Effector CD8-positive, alpha-beta T cell (primary cell): ENCODE measurements around the gene CPXM2.

Source experiments
- DNase-seq: peaks from one replicate; lab custom pipeline; 2025; lab: John Stamatoyannopoulos, UW

CPXM2 gene

DNA sequence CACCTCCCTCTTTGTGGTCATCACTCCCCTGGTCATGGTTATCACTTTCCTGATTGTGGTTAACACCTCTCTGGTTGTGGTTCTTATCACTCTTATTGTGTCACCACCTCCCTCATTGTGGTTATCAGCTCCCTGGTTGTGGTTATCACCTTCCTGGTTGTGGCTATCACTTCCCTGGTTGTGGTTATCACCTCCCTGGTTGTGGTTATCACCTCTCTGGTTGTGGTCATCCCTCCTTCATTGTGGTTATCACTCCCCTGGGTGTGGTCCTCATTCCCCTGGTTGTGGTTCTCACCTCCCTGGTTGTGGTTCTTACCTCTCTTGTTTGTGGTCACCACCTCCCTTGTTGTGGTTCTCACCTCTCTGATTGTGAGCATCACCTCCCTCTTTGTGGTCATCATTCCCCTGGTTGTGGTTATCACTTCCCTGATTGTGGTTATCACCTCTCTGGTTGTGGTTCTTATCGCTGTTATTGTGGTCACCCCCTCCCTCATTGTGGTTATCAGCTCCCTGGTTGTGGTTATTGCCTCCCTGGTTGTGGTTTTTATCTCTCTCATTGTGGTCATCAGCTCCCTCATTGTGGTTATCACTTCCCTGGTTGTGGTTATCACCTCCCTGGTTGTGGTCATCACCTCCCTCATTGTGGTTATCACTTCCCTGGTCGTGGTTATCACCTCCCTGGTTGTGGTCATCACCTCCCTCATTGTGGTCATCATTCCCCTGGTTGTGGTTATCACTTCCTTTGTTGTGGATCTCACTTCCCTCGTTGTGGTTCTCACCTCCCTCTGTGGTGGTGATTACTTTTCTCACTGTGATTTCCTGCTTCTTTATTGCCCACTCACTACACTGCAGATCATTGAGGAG, 118.7 kb downstream of the CPXM2 start:
- no peak for DNase-seq

DNA sequence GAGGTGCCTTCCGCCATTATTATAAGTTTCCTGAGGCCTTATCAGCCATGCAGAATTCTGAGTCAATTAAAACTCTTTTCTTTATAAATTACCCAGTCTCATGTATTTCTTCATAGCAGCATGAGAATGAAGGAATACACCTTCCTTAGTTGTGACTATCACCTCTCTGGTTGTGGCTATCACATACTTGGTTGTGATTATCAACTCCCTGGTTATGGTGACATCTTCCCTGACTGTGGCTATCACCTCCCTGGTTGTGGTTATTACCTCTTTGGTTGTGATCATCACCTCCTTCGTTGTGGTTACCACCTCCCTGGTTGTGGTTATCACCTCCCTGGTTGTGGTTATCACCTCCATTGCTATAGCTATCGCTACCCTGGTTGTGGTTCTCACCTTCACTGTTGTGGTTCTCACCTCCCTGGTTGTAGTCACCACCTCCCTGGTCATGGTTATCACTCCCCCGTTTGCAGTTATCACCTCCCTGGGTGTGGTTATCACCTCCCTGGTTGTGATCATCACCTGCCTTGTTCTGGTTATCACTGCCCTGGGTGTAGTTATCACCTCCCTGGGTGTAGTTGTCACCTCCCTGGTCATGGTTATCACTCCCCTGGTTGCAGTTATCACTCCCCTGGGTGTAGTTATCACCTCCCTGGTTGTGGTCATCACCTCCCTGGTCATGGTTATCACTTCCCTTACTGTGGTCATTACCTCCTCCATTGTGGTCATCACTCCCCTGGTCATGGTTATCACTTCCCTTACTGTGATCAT, 119.5 kb downstream of the CPXM2 start:
- DNase-seq, result no peak

DNA sequence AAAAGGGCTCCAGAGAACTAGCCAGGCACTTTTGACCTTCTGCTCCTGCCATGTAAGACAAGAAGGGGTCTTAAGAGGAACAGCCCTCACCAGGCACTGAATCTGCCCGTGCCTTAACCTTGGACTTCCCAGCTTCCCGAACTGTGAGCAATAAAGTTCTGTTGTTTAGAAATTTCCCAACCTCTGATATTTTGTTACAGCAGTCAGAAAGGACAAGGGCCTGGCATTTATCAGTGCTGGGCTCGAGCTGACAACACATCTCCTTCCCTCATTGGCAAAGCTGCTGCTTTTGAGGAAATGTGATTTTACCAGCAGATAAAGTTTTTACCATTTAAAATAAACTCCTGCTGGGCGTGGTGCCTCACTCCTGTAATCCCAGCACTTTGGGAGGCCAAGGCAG, 122.0 kb downstream of the CPXM2 start:
- DNase-seq, result no peak

DNA sequence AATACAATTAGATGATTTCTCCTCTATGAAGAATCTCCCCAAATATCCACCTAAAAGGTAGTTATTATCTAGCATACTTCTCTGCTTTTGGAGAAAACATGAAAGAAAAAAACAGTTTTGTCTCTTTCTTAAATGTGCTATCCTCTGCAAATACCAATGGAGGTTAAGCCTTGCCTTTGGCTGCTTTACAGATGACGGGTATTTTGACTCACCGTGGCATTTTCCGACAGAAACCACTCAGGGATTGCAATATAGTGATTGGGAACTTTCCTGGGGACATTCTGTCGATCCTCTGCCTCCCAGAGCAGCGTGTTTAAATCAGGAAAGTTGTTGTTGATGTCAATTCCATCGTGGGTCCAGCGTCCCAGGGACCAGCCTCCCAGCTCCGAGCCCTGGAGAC, 124.8 kb downstream of the CPXM2 start:
- no peak for DNase-seq

DNA sequence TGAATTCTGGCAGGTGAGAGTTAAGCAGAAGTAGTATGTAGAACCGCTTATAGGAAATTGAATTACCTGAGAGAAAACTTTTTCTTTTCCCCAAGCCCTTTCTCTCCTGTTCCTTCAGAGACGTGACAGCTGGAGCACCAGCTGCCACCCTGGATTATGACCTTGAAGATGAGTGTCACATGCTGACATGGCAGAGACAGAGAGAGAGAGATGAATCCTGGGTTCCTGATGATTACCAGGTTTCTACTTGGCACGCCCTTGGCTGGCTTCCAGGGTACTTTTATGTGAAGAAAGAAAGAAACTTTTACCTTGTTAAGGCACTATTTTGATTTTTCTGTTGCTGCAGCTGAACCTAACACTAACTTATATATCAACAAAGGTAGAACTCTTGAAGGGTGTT, 125.6 kb downstream of the CPXM2 start:
- DNase-seq, result no peak

DNA sequence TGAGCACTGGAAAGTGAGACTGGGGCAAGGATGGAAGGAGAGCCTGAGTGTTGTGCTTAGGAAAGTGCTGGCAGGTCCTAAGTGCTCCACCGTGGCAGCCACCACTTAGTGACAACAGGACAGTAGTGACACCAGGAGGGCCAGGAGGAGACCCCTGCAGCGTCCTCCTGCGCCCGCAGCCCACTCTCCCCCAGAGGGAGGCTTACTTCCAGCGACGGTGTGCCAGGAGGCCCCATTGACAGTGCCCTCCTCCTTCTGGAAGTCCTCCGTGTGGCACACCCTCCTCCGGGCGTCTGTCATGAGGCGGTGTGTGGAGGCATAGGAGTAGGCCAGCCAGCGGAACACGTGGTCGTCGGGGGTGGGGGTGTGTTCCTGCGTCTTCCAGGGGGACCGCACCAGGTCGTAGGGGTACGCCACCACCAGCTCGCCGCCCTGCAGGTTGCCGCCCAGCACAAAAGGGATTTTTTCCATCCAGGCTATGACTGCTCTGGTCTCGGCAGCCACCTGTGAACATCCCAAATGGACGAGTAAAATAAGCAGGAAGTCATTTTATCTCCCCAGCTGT, 129.9 kb downstream of the CPXM2 start:
- no peak for DNase-seq

DNA sequence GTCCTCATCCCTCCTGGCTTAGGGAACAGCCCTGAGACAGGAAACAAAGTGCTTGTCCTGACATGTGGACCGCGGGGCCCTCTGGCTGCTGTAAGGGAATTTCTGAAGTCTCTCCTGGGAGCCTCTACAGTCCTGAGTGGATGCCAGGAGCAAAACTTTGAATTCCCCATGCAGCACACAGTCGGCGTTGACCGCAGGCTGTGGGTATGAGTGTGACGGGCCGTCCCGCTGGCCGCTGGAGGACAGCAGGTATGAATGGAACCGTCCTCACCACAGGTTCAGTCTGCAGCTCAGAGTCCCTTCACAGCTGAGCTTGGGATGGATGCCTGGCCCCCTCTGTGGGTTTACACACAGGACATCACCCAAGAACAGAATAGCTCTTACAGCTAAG, 130.6 kb downstream of the CPXM2 start:
- DNase-seq, result no peak

DNA sequence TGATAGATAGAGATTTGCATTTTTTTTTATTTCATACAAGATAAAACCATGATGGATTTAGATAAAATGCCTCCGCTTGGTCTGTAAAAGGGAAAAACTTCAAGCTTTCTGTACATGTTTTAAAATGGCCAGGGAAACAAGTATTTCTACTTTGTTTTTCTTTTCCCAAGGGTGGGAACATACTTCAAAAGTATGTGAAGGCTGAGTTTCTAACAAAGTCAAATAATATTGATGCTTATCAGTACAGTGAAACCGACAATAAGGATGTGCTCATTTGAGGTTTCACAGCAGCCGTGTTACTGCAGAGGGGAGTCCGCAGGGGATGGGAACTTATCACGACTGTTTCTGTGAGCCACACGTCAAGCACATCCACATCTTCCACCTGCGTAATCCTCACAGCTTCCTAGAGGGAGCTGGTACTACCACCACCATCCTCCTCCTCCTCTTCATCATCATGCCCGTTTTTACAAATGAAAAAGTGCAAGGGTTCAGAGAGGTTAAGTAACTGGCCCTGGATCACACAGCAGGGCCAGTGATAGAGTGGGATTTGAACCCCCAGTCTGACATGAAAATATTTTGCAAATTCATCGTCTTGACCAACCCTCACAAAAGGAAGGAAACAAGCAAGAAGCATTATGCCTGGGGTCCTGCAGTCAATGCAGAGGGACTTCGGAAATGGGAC, 131.1 kb downstream of the CPXM2 start:
- DNase-seq, result no peak

DNA sequence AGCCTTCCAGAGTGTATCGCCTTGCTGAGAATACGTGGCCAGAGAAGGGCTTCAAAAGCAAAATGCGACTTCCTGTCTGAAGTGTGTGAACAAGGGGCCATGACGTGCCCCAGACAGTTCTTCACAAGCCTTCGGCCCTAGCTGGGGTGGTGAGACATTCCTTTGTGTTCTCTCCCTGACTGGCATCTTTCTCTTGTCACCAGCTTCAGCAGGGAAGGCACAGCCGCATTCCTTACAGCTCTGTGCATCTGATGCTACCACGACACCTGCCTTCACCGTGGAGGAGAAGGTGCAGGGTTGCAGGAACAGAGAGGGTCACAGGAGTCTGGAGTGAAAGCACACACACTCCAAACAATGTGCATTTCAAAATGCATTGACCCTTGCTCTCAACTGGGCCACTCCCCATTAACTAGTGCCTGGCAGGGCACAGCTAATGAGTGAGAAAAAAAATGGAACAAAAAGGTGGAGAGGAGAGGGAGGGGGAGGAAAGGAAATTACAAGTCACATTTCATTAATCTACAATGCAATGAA, 132.0 kb downstream of the CPXM2 start:
- DNase-seq, result no peak

DNA sequence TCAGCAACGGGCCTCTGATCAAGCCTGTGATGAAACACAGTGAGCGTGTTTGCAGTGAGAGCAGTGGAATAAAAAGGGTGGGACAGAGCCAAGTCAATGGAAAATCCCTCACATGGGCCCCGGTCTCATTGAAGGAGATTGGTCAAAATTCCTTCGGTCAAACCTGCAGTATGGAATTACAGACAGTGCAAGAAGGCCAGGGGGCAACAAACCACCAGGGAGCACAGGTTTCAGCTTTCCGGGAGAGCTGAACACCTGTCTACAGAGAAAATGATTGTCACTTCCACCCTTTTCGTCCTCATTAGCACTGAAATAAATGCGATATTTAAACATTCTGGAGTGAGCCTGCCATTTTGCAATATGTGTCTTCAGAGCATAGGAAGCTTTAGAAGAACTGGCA, 132.6 kb downstream of the CPXM2 start:
- DNase-seq, result no peak

DNA sequence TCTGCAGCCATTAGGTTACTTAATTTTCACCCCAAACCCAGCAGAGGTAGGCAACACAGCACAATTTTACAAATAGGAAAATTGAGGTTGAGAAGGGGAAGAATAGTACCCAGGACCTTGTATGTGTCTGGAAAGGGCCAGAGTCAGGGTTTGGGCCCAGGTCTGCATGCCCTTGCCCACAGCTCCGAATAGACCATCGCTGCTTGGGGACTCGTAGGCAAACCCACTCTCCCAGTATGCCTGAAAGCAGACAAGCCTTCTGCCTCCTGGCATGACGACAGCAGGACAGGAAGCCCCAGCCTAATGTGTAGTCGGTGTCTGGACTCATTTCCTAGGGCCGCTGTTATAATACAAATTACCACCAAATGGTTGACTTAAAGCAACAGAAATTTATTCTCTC, 133.8 kb downstream of the CPXM2 start:
- DNase-seq, result no peak

DNA sequence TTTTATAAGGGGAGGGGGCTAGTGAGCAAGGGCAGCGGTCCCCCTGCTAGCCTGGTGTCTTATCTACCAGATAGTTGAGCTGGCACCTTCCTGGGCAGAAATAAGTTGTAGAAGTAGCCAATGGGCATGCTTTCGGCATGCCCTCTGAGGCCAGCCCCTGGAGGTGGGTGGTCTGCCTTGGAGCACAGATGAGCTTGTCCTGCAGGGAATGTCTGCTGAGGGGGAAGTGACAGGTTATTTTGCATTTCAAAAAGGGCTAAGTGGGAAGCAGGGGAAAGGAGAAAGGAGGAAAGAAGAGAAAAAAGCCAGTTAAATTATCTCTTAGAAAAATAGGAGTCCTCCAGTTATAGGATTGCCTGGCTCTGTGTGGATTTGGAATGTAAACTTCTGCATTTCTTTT, 136.5 kb downstream of the CPXM2 start:
- no peak for DNase-seq

DNA sequence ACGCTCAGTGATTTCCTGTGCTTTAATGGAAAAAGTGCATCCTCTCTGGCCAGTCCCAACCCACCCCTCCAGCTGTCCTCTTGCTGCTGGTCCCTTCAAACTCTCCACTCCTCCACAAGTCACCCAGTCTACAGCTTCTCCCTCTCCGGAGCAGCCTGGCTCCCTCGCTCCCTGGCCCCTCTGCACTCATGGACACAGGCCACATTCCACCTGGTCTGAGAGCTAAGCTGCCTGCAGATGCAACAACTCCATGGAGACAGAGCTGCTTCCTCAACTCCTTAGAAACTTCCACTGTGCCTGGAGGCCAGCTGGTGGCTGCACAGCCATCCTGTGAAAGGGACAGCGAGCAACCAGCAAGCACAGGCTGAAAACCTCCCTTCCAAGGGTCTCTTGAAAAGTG, 137.5 kb downstream of the CPXM2 start:
- DNase-seq, result no peak

DNA sequence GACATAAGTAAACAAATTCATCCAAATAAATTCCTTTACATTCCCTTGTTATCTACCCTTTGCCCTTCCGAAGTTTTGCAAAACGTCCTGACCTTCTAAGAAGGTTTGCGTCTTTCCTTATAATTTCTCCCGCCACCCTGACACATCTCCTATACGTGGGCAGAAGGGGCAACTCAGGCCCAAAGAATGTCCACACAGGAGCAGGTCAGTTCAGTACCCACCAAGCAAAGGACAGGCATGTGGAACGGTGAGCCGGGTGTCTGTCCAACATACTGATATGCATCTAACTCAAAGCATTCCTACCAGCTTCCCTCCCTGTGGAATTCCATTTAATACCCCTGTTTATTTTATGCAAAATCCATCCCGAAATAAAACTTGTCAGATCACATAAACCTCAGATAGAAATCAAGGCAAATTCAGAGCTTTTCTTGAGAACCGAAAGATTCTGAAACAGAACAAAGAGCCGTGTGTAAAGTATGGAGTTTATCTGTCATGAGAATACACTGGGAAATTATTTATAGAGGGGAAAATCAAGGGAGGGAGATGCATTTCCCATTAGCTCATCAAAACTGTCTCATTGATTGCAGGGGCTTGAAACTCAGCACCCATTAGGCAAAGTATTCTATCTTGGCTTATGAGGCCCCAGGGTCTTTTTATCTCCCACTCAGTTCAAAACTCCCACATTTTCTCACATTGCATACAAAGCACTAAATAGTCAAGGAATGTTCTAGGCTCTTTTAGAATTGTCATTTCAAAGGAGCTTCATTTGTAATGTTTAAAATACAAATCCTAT, 140.1 kb downstream of the CPXM2 start:
- no peak for DNase-seq

DNA sequence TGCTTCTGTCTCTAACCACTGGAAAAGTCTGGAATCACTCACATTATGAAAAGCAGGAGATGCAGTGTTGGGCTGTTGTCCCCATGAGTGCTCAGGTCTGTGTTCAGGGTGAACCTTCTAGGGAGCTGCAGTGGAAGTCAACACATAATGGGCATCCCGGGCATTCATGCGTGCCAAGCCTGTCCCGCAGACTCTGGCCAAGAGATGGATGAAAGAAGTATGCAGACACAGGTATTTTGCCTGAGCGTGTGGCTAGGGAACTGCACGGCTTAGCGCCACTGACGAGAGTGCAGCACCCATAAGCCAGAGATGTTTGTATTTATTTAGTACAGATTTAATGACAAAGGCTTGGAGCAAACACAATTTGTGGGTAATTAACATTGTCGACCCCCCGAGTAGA, 140.7 kb downstream of the CPXM2 start:
- DNase-seq, result no peak

DNA sequence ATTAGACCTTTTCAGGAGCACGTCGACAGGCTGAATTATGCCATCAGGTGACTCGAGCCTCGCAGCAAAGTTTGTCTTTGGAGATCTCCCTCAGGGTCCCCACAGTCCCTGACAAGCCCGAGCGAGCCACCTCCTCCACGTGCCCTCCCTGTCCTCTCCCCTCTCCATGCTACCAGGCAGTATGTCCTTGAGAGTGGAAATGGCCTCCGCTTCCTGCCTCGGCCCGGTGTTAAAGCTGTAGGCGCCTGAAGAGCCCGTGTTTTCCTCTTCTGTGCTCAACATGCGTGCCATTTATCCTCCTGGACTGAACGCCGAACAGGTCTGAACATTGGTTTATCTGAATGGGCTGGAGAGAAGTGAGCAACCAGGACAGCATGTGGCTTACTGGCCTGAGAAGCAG, 142.9 kb downstream of the CPXM2 start:
- DNase-seq, result no peak

DNA sequence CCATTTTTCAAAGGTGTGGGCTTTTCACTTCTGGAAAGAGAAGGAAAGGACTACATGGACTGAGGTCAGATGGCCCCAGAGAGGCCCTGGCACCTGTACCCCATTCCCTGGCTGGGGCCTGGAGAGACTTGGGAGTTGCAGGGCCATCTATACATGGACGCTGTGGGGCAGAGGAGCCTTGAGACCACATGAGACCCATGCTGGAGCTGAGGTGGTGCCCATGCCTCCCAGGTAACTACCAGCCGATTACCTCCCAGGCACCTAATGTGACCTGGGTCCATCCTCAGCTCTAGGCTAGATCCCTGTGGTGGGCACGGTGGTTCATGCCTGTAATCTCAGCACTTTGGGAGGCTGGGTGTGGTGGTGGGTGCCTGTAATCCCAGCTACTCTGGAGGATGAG, 144.2 kb downstream of the CPXM2 start:
- DNase-seq, result no peak

DNA sequence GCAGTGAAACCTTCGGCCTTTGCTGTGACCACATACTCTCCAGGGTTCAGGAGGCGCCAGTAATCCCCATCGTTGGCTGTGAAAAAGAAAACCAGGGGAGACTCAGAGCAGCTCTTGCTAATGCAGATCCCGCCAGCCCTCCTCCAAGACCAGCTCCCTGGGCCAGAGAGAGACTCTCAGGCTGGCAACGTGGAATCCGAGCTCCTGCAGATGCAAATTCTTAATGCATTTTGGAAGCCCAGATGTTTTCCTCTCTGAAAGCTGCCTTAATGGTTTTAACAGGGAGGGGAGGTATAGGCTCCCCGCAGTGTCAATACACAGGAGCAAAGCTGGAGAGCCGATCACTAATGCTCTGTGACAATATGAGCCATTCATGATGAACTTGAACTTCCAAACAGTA, 144.7 kb downstream of the CPXM2 start:
- no peak for DNase-seq

DNA sequence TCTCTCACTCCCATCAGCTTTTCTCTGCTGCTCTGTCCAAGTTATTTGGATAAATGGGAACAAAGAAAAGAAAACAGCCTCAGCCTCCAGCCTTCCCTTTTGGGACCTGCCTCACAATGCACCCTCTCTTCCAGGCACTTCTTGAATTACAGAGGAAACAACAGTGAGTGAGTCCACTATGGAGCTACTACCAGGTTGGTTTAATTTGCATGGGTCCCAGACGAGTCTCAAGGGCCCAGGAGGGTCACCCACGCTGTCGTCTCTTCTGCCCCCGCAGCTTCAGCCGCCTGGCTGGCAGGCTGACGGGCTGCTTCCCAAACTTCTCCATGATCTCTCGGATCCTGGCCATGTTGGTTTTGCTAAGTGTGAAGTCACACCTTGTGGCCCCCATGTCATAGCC, 145.1 kb downstream of the CPXM2 start:
- no peak for DNase-seq

DNA sequence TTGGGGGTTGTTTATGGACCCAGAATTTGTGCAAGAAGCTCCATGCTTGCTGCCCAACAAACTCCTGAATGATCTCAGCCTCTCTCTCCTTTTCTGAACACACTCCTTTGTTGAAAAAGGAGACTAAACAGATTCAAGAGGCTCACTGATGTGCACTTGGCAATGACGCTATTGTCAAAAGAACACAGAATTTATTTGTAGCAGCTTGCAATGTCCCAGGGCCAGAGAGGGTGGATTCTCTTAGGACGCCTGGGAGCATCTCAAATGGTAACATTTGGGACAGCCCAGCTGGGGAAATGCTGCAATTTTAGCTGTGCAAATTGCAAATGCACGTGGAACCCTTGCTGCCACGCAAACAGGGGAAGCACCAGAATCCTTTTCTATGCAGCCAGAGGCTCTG, 145.5 kb downstream of the CPXM2 start:
- DNase-seq, result no peak

DNA sequence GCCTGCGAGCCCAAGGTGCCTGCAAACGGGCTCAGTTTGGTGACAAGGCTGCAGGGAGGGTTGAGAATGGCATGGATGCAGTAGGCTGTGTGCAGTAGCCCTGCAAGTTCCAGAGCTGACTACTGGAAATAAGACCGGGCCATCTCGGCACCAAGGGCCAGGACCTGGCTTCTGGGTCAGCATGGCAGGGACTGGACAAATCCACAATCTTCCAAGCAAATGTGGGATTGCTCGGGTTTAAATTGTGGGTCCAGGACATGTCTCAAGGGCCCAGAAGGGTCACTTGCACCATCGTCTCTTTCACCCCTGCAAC, 147.4 kb downstream of the CPXM2 start:
- DNase-seq, result no peak
